Mammary microvascular endothelial cell (primary cell): Measurements from ENCODE around the gene BCL7B. TPM values are rescaled to one million over a fixed set of nuclear protein-coding genes. Genes with fewer than 3 reads are reported as not detected.

ENCODE experiments used
- total RNA-seq: library from RNA; depleted of rRNA; stranded (reverse); fragments of >200 nt; gene quantifications from 2 replicates; pipeline ENCODE4 v1.2.3, GENCODE V29; 2015

Gene BCL7B
- total RNA-seq = 65.4 and 66.0 TPM in 2 replicates

GRCh38 chr7:73557397-73558257, at the start of gene BCL7B:
Gene BCL7B, minus strand, starts transcription at chr7:73557690. Its CDS starts 112 bp downstream, at chr7:73557578.

GRCh38 chr7:73578342-73579128, 21.0 kb upstream of the BCL7B start, which contains the start of gene TBL2:
Gene TBL2, minus strand, starts transcription at chr7:73578579. Its CDS starts 30 bp downstream, at chr7:73578549.

GRCh38 chr7:73522105-73522872, 35.2 kb downstream of the BCL7B start, which contains the start of gene BAZ1B:
Gene BAZ1B, minus strand, starts transcription at chr7:73522293. Its CDS starts 360 bp downstream, at chr7:73521933.

Other genes with a start within 250 kb of the BCL7B start
- gene NSUN5, start 248.9 kb downstream of the BCL7B start, total RNA-seq = 14.1 and 21.2 TPM in 2 replicates
- gene TRIM50, start 229.6 kb downstream of the BCL7B start, total RNA-seq = not detected in 2 replicates
- not detected in 2 replicates for gene FKBP6, start 229.5 kb downstream of the BCL7B start, total RNA-seq
- gene FZD9, start 123.9 kb downstream of the BCL7B start, total RNA-seq = 0.44 and 0.47 TPM in 2 replicates
- gene BAZ1B, start 35.4 kb downstream of the BCL7B start, total RNA-seq = 40.0 and 40.6 TPM in 2 replicates
- gene TBL2, start 20.9 kb upstream of the BCL7B start, total RNA-seq = 39.0 and 39.4 TPM in 2 replicates
- not detected in 2 replicates for gene MLXIPL, start 66.8 kb upstream of the BCL7B start, total RNA-seq
- gene VPS37D, start 110.1 kb upstream of the BCL7B start, total RNA-seq = 0.69 and 1.8 TPM in 2 replicates
- 5.6 and 7.5 TPM in 2 replicates for gene DNAJC30, start 125.8 kb upstream of the BCL7B start, total RNA-seq
- 53.8 and 56.1 TPM in 2 replicates for gene BUD23, start 125.9 kb upstream of the BCL7B start, total RNA-seq
- 5.1 and 6.1 TPM in 2 replicates for gene STX1A, start 162.0 kb upstream of the BCL7B start, total RNA-seq
- gene ABHD11, start 181.1 kb upstream of the BCL7B start, total RNA-seq = 17.5 and 21.1 TPM in 2 replicates
- 0.98 and 1.2 TPM in 2 replicates for gene CLDN3, start 212.6 kb upstream of the BCL7B start, total RNA-seq